ENCODE measurements around the gene PMM2. TPM values are rescaled to one million over a fixed set of nuclear protein-coding genes. Genes with fewer than 3 reads are reported as not detected.
A peak's percentile ranks its signal among the peaks of the same experiment; 100 is the strongest.
"Not testable (repeated sequence)": the region's sequence is repeated elsewhere in the genome, so short reads cannot be mapped to it uniquely, and the experiment has no call there.

PMM2 gene
- total and polyA plus RNA-seq, 2 donors (not counting 1 experiment from before 2014, with no cell fraction given): 15.8 to 47.5 TPM

- peak overlapping the region; percentile 59 to 89 (median 77) for H3K4me3 ChIP-seq (ENCODE audit: control extremely low read depth in 1 of 5, extremely low read depth in 1 of 5, insufficient read depth in 1 of 5, low read depth in 2 of 5, low read length in 4 of 5)
- WGBS (ENCODE audit: insufficient coverage): 18% methylated on average over 31 of the region's 37 CpGs
- intact Hi-C loops (cut with micrococcal nuclease): loop anchor here (1.0 to 5.0 kb wide), 7 partner anchors 22 to 1873 kb away; partner anchors contain the start of genes ABAT, HAPSTR1, NUBP1 and PMM2
Observed at GRCh38 chr16:8869212-8869987, 71.8 kb downstream of the PMM2 start.

GRCh38 chr16:8869988-8870241 lies 72.3 kb downstream of the PMM2 start:
- Mint-ChIP-seq H3K27ac (peak overlapping the region; percentile 92), H3K4me3 (peak overlapping the region; percentile 94), H3K4me1 (peaks cover 48% of the 10 kb centered on the region)
- CTCF ChIA-PET: interaction anchor here (0.7 to 3.8 kb wide), 3 partner anchors 9 to 72 kb away, joined by 4 to 42 read pairs (median 4); partner anchors contain the start of genes LITAFD, PMM2 and TMEM186
- POLR2A ChIA-PET: interaction anchor here (2.3 kb wide), 1 partner anchor 10 kb away, joined by 11 read pairs; no protein-coding TSS in a partner anchor
- Histone ChIP-seq H3K4me1 (ENCODE audit: control insufficient read depth in 2 of 2, insufficient read depth in 2 of 2, low read length in 2 of 2) (peaks cover 26 to 57% of the 10 kb centered on the region in 2 donors), H3K9ac (ENCODE audit: low read length) (peak overlapping the region; percentile 62), H2AFZ (ENCODE audit: insufficient read depth, low read depth, low read length, poor library complexity, severe bottlenecking) (peak overlapping the region; percentile 59), H4K20me1 (ENCODE audit: control insufficient read depth, insufficient read depth, low read length, poor library complexity, severe bottlenecking) (peaks cover 33% of the 10 kb centered on the region), H3K4me2 (replicated peaks; ENCODE audit: low read depth, low read length, poor library complexity, severe bottlenecking) (peak overlapping the region; percentile 99), H3K79me2 (ENCODE audit: control insufficient read depth, insufficient read depth, low read length) (peaks cover 36% of the 10 kb centered on the region)
- H3K9me3 ChIP-seq (ENCODE audit: control extremely low read depth in 1 of 3, control insufficient read depth in 2 of 3, insufficient read depth in 1 of 3, low read length in 2 of 3); H3K9me3 Mint-ChIP-seq (ENCODE audit: insufficient read depth); DNase-seq; H3K36me3 ChIP-seq (replicated peaks in 1 of 2; ENCODE audit: control extremely low read depth in 1 of 2, control insufficient read depth in 1 of 2, extremely low read depth in 1 of 2, insufficient read depth in 2 of 2, low read length in 1 of 2); ATAC-seq (ENCODE audit: low read depth); H3K4me3 ChIP-seq (ENCODE audit: control extremely low read depth in 1 of 5, extremely low read depth in 1 of 5, insufficient read depth in 1 of 5, low read depth in 2 of 5, low read length in 4 of 5); H3K27me3 ChIP-seq (replicated peaks in 1 of 4; ENCODE audit: control extremely low read depth in 1 of 4, control insufficient read depth in 3 of 4, insufficient read depth in 4 of 4, low read length in 3 of 4); H3K27me3 Mint-ChIP-seq; H3K27ac ChIP-seq (ENCODE audit: low read length in 2 of 2): not testable (repeated sequence)
- WGBS (ENCODE audit: insufficient coverage): 95% methylated on average over 10 of the region's 10 CpGs
- intact Hi-C loops (cut with micrococcal nuclease): loop anchor here (1.0 to 5.0 kb wide), 7 partner anchors 21 to 1872 kb away; partner anchors contain the start of genes ABAT, HAPSTR1, NUBP1 and PMM2

More at GRCh38 chr16:8869212-8869987, 71.8 kb downstream of the PMM2 start:
- no peak overlapping the region for H3K27ac ChIP-seq (ENCODE audit: low read length in 2 of 2)
- Mint-ChIP-seq H3K27me3 (no peaks in the 10 kb centered on the region), H3K27ac (peak overlapping the region; percentile 92), H3K4me3 (peak overlapping the region; percentile 94), H3K9me3 (ENCODE audit: insufficient read depth) (no peaks in the 10 kb centered on the region), H3K4me1 (peaks cover 49% of the 10 kb centered on the region)
- peaks cover 32 to 62% of the 10 kb centered on the region in 2 donors for H3K4me1 ChIP-seq (ENCODE audit: control insufficient read depth in 2 of 2, insufficient read depth in 2 of 2, low read length in 2 of 2)
- ChIA-PET POLR2A (interaction anchor here (0.6 to 1.5 kb wide), 8 partner anchors 22 to 1875 kb away, joined by 3 to 9 read pairs (median 4); partner anchors contain the start of genes HAPSTR1, PMM2 and TMEM186), CTCF (interaction anchor here (0.6 to 3.8 kb wide), 8 partner anchors 11 to 297 kb away, joined by 3 to 42 read pairs (median 4); partner anchors contain the start of genes LITAFD, PMM2 and TMEM186)
- peak overlapping the region; percentile 99 for H3K4me2 ChIP-seq (replicated peaks; ENCODE audit: low read depth, low read length, poor library complexity, severe bottlenecking)
- no peaks in the 10 kb centered on the region for H3K9me3 ChIP-seq (ENCODE audit: control extremely low read depth in 1 of 3, control insufficient read depth in 2 of 3, insufficient read depth in 1 of 3, low read length in 2 of 3)
- H3K79me2 ChIP-seq (ENCODE audit: control insufficient read depth, insufficient read depth, low read length): peaks cover 41% of the 10 kb centered on the region
- peak; percentile 34 for DNase-seq
- no peak for ATAC-seq (ENCODE audit: low read depth)
- H4K20me1 ChIP-seq (ENCODE audit: control insufficient read depth, insufficient read depth, low read length, poor library complexity, severe bottlenecking): peaks cover 38% of the 10 kb centered on the region
- H3K36me3 ChIP-seq (replicated peaks in 1 of 2; ENCODE audit: control extremely low read depth in 1 of 2, control insufficient read depth in 1 of 2, extremely low read depth in 1 of 2, insufficient read depth in 2 of 2, low read length in 1 of 2): no peaks in the 10 kb centered on the region
- TF ChIP-seq EZH2 (IDR thresholded peaks at IDR 0.05; ENCODE audit: borderline replicate concordance, insufficient read depth, low read depth, low read length, poor library complexity, severe bottlenecking) (no peak), CTCF (IDR thresholded peaks at IDR 0.05) (no peak)
- H3K9ac ChIP-seq (ENCODE audit: low read length): peak overlapping the region; percentile 62
- no peaks in the 10 kb centered on the region for H3K27me3 ChIP-seq (replicated peaks in 1 of 4; ENCODE audit: control extremely low read depth in 1 of 4, control insufficient read depth in 3 of 4, insufficient read depth in 4 of 4, low read length in 3 of 4)
- peak overlapping the region; percentile 59 for H2AFZ ChIP-seq (ENCODE audit: insufficient read depth, low read depth, low read length, poor library complexity, severe bottlenecking)

All from B cell (primary cell).